Measurements from ENCODE around the gene CRLF1. TPM values are rescaled to one million over a fixed set of nuclear protein-coding genes. Genes with fewer than 3 reads are reported as not detected.

CRLF1 gene
- total and polyA plus RNA-seq, 10 of the 15 experiments (the other 5 are each of a cell fraction or from before 2014, with no cell fraction given): 0.10 to 1.2 (median 0.49) TPM; not detected in 4

DNA sequence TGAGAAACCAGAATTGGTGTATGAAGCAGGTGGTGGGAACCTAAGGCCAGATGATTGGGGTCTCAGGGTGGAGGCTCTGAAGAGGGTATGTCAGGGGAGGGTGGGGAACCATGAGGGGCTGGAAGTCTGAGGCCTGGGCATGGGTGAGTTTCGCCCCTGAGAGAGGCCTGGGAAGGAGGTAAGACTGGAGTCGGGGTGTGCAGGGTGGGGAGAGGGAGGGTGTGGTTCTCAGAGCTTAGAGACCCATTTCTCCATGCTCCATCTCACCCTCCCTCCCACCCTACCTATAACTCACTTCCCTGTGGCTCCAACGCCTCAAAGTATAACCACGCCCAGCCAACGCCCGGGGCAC lies 29.2 kb upstream of the CRLF1 start (continued):
- TF ChIP-seq, protein P1, sequence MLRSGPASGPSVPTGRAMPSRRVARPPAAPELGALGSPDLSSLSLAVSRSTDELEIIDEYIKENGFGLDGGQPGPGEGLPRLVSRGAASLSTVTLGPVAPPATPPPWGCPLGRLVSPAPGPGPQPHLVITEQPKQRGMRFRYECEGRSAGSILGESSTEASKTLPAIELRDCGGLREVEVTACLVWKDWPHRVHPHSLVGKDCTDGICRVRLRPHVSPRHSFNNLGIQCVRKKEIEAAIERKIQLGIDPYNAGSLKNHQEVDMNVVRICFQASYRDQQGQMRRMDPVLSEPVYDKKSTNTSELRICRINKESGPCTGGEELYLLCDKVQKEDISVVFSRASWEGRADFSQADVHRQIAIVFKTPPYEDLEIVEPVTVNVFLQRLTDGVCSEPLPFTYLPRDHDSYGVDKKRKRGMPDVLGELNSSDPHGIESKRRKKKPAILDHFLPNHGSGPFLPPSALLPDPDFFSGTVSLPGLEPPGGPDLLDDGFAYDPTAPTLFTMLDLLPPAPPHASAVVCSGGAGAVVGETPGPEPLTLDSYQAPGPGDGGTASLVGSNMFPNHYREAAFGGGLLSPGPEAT (IDR thresholded peaks at IDR 0.05; ENCODE audit: low read depth): no peak
- TF ChIP-seq POLR2AphosphoS5 (IDR thresholded peaks at IDR 0.05; ENCODE audit: low read length): no peak
- no peak for TF ChIP-seq CBX3 (IDR thresholded peaks at IDR 0.05; ENCODE audit: borderline replicate concordance, low read depth)
- no peak for TF ChIP-seq JUND (IDR thresholded peaks at IDR 0.05; ENCODE audit: low read depth, low read length)

DNA sequence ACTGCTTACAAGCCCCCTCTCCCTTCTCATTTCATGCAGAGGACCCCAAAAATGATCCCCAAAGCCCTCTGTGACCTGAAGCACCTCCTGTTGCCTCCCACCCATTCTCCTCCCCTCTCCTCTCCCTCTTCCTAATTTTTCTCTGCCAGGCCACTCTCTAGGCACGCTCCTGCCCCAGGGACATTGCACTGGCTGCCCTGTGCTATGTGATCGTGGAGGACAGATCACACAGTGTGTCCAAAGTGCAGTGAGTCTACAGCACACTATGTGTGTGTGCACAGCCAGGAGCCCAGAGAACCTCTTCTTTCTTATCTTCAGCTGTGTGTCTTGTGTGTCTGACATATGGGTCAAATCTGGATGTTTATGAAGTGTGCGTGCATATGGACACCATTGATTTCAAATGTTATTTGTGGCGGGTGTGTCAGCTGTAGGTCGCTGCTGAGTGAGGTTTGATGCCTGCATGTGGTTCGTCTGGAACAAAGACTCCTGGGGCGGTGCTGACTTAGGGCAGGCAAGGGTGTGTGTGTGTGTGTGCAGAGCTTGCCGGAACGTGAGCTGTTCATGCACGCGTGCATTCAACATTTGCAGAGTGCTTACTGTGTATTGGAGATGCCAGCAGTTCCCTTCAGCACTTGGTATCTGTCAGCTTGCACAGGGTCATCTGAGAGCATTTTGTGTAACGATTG lies 28.2 kb upstream of the CRLF1 start:
- no peak overlapping the region for H2AFZ ChIP-seq (ENCODE audit: control insufficient read depth, low read depth, low read length)
- RAD21 ChIA-PET (ENCODE audit: unreplicated experiment): no interaction called here
- H3K4me2 ChIP-seq (ENCODE audit: control insufficient read depth, insufficient read depth): no peak overlapping the region
- no TSS peak for BruUV-seq (replicated peaks)
- H3K4me3 ChIP-seq: no peak overlapping the region
- POLR2A ChIA-PET: interaction anchor here (1.0 kb wide), 1 partner anchor 63 kb away, joined by 3 read pairs; the partner anchor contains the start of gene UBA52
- no peaks in the 10 kb centered on the region for H4K20me1 ChIP-seq (ENCODE audit: control insufficient read depth, insufficient read depth)
- WGBS (ENCODE audit: insufficient coverage, insufficient replicate concordance, low lambda C conversion rate, missing lambda C conversion rate): 59% methylated on average over 12 of the region's 12 CpGs
- no peak overlapping the region for H3K27ac ChIP-seq (ENCODE audit: control insufficient read depth, insufficient read depth)
- intact Hi-C loops (cut with micrococcal nuclease; ENCODE audit: unreplicated experiment) (no loop called here), in situ Hi-C loops (cut with MboI) (no loop called here)
- no peaks in the 10 kb centered on the region for H3K9me3 ChIP-seq (replicated peaks; ENCODE audit: control insufficient read depth, insufficient read depth, low read length)
- peaks cover 14% of the 10 kb centered on the region for H3K79me2 ChIP-seq (ENCODE audit: control insufficient read depth, insufficient read depth, low read length)
- no peak for FAIRE-seq
- no peak overlapping the region for H3K9ac ChIP-seq (ENCODE audit: control insufficient read depth, insufficient read depth, low read length)
- no peak for ATAC-seq
- peaks cover 9% of the 10 kb centered on the region for H3K4me1 ChIP-seq (ENCODE audit: control insufficient read depth, insufficient read depth, low read length)
- H3K36me3 ChIP-seq (ENCODE audit: control insufficient read depth in 2 of 2, insufficient read depth in 2 of 2, low read length in 1 of 2): no peaks in the 10 kb centered on the region
- SMC1A ChIA-PET (ENCODE audit: uncharacterized antibody, unreplicated experiment): interaction anchor here (0.8 kb wide), 1 partner anchor 45 kb away, joined by 3 read pairs; no protein-coding TSS in a partner anchor
- no peak for DNase-seq (ENCODE audit: low read depth, low spot score)
- CTCF ChIA-PET: no interaction called here
- no peaks in the 10 kb centered on the region for H3K27me3 ChIP-seq (replicated peaks in 1 of 2; ENCODE audit: control insufficient read depth in 2 of 2, insufficient read depth in 2 of 2, low read length in 1 of 2)
- TF ChIP-seq, protein P2, sequence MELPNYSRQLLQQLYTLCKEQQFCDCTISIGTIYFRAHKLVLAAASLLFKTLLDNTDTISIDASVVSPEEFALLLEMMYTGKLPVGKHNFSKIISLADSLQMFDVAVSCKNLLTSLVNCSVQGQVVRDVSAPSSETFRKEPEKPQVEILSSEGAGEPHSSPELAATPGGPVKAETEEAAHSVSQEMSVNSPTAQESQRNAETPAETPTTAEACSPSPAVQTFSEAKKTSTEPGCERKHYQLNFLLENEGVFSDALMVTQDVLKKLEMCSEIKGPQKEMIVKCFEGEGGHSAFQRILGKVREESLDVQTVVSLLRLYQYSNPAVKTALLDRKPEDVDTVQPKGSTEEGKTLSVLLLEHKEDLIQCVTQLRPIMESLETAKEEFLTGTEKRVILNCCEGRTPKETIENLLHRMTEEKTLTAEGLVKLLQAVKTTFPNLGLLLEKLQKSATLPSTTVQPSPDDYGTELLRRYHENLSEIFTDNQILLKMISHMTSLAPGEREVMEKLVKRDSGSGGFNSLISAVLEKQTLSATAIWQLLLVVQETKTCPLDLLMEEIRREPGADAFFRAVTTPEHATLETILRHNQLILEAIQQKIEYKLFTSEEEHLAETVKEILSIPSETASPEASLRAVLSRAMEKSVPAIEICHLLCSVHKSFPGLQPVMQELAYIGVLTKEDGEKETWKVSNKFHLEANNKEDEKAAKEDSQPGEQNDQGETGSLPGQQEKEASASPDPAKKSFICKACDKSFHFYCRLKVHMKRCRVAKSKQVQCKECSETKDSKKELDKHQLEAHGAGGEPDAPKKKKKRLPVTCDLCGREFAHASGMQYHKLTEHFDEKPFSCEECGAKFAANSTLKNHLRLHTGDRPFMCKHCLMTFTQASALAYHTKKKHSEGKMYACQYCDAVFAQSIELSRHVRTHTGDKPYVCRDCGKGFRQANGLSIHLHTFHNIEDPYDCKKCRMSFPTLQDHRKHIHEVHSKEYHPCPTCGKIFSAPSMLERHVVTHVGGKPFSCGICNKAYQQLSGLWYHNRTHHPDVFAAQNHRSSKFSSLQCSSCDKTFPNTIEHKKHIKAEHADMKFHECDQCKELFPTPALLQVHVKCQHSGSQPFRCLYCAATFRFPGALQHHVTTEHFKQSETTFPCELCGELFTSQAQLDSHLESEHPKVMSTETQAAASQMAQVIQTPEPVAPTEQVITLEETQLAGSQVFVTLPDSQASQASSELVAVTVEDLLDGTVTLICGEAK (IDR thresholded peaks at IDR 0.05; ENCODE audit: borderline replicate concordance): no peak
- TF ChIP-seq MEF2A (IDR thresholded peaks at IDR 0.05; ENCODE audit: insufficient read depth, low read depth, low read length): no peak
- no peak for TF ChIP-seq YY1 (IDR thresholded peaks at IDR 0.05; ENCODE audit: low read depth, low read length)
- no peak for TF ChIP-seq CBFB (IDR thresholded peaks at IDR 0.05; ENCODE audit: low read depth)
- TF ChIP-seq ZNF384 (IDR thresholded peaks at IDR 0.05; ENCODE audit: borderline replicate concordance, low read depth, low read length): no peak
- TF ChIP-seq, protein P3, sequence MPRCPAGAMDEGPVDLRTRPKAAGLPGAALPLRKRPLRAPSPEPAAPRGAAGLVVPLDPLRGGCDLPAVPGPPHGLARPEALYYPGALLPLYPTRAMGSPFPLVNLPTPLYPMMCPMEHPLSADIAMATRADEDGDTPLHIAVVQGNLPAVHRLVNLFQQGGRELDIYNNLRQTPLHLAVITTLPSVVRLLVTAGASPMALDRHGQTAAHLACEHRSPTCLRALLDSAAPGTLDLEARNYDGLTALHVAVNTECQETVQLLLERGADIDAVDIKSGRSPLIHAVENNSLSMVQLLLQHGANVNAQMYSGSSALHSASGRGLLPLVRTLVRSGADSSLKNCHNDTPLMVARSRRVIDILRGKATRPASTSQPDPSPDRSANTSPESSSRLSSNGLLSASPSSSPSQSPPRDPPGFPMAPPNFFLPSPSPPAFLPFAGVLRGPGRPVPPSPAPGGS (IDR thresholded peaks at IDR 0.05; ENCODE audit: borderline replicate concordance, insufficient read depth, low read depth, low read length, poor library complexity, severe bottlenecking): no peak
- TF ChIP-seq, protein P4, sequence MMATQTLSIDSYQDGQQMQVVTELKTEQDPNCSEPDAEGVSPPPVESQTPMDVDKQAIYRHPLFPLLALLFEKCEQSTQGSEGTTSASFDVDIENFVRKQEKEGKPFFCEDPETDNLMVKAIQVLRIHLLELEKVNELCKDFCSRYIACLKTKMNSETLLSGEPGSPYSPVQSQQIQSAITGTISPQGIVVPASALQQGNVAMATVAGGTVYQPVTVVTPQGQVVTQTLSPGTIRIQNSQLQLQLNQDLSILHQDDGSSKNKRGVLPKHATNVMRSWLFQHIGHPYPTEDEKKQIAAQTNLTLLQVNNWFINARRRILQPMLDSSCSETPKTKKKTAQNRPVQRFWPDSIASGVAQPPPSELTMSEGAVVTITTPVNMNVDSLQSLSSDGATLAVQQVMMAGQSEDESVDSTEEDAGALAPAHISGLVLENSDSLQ (IDR thresholded peaks at IDR 0.05): no peak
- no peak for TF ChIP-seq EZH2 (IDR thresholded peaks at IDR 0.05; ENCODE audit: borderline replicate concordance, control insufficient read depth, low read depth, low read length)
